Measurements from ENCODE around the gene NMS. TPM values are rescaled to one million over a fixed set of nuclear protein-coding genes. Genes with fewer than 3 reads are reported as not detected.

The NMS gene, protein sequence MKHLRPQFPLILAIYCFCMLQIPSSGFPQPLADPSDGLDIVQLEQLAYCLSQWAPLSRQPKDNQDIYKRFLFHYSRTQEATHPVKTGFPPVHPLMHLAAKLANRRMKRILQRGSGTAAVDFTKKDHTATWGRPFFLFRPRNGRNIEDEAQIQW
- total RNA-seq = not detected

DNA sequence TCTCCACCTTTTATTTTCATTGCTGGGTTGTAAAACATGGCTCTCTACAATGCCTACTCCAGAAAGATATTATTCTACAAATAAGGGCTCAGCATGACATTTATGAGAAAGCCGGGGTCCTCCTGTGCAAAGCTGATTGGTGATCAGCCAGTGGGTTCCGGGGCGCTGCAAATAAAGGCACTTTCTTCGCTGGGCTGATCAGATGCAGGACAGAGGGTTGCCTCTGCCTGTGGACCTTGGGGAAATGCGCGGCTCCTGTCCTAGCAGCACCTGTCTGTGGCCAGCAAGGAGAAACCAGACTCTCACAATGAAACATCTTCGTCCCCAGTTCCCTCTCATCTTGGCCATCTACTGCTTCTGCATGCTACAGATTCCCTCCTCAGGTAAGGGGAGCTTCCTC is at the start of gene NMS:
Gene NMS, plus strand, starts transcription at position 301 of the 400 bp plus-strand sequence. Its CDS starts 7 bp downstream, at position 308.
- intact Hi-C loops (cut with DNase I) = no loop called here
- H3K27me3 ChIP-seq = peaks cover 0 to 29% (median 3%) of the 10 kb centered on the region in 4 donors
- H3K4me3 ChIP-seq = no peak within 1 kb of the TSS
- no peak for TF ChIP-seq EP300 (IDR thresholded peaks at IDR 0.05)
- TF ChIP-seq, protein P1, sequence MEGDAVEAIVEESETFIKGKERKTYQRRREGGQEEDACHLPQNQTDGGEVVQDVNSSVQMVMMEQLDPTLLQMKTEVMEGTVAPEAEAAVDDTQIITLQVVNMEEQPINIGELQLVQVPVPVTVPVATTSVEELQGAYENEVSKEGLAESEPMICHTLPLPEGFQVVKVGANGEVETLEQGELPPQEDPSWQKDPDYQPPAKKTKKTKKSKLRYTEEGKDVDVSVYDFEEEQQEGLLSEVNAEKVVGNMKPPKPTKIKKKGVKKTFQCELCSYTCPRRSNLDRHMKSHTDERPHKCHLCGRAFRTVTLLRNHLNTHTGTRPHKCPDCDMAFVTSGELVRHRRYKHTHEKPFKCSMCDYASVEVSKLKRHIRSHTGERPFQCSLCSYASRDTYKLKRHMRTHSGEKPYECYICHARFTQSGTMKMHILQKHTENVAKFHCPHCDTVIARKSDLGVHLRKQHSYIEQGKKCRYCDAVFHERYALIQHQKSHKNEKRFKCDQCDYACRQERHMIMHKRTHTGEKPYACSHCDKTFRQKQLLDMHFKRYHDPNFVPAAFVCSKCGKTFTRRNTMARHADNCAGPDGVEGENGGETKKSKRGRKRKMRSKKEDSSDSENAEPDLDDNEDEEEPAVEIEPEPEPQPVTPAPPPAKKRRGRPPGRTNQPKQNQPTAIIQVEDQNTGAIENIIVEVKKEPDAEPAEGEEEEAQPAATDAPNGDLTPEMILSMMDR (IDR thresholded peaks at IDR 0.05) = no peak
- TF ChIP-seq POLR2AphosphoS5 (IDR thresholded peaks at IDR 0.05) = no peak
- TF ChIP-seq POLR2A (IDR thresholded peaks at IDR 0.05; ENCODE audit: low read depth) = no peak
- 89% methylated on average over 7 of the region's 7 CpGs for WGBS
- no peak within 1 kb of the TSS for H3K27ac ChIP-seq (replicated peaks in 1 of 4)
- no peaks in the 10 kb centered on the region for H3K9me3 ChIP-seq
- H3K36me3 ChIP-seq = no peaks in the 10 kb centered on the region
- DNase-seq (ENCODE audit: extremely low spot score) = no peak
- no peaks in the 10 kb centered on the region for H3K4me1 ChIP-seq

DNA sequence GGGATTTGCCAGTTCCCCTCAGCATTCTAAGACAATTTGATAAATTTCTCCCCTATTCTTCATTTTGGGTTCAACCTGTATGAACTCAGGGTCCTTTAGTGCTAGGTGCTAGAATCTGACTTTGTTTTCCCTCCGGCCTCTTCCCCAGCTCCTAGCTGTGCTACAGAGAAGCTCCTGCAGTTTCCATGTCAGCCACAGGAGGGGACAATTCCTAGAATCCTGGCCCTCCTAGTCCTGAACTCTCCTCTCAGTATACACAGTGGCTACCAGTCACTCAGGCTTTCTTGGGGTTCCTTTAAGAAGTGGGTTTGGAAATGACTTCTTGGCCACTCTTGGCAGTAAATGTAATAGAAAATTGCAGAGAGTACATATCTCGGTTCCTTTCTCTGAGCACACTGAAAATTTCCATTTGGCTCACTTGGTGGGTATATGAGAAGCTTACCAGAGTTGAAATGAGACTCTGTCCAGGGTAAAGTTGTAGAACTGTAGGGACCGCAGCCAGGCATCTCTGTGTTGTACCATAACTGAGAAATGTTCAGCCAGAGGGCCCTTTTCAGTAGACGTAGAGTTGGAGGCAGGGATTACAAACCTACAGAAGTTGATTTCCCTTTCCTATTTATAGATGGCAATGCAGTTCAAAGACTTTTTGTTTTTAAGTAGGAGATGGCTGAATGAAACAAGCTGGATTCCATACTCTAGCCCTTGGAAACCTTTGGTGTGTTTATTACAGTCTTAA is 47.8 kb upstream of the NMS start:
- Histone ChIP-seq H3K27ac (replicated peaks in 1 of 4) (no peak overlapping the region), H3K9me3 (no peaks in the 10 kb centered on the region), H3K4me3 (no peak overlapping the region), H3K4me1 (peaks cover 0 to 21% (median 18%) of the 10 kb centered on the region in 4 donors), H3K36me3 (no peaks in the 10 kb centered on the region), H3K27me3 (no peaks in the 10 kb centered on the region)
- no peak for TF ChIP-seq POLR2A (IDR thresholded peaks at IDR 0.05; ENCODE audit: low read depth)
- TF ChIP-seq, protein P1 (IDR thresholded peaks at IDR 0.05) = peak; percentile 35 to 61 (median 46)
- WGBS = 87% methylated on average over 4 of the region's 4 CpGs
- DNase-seq (ENCODE audit: extremely low spot score) = peak; percentile 66
- intact Hi-C loops (cut with DNase I) = loop anchor here (5.0 kb wide), 1 partner anchor 140 kb away; the partner anchor contains the start of gene PDCL3

- Histone ChIP-seq H3K4me1 (peaks cover 0 to 17% (median 16%) of the 10 kb centered on the region in 4 donors), H3K27me3 (no peaks in the 10 kb centered on the region), H3K9me3 (no peaks in the 10 kb centered on the region), H3K36me3 (no peaks in the 10 kb centered on the region), H3K27ac (replicated peaks in 1 of 4) (no peak overlapping the region), H3K4me3 (no peak overlapping the region)
- peak; percentile 50 for DNase-seq (ENCODE audit: extremely low spot score)
- TF ChIP-seq, protein P1 (IDR thresholded peaks at IDR 0.05) = no peak
- TF ChIP-seq POLR2A (IDR thresholded peaks at IDR 0.05; ENCODE audit: low read depth) (no peak), EP300 (IDR thresholded peaks at IDR 0.05) (no peak), POLR2AphosphoS5 (IDR thresholded peaks at IDR 0.05) (no peak)
- WGBS = 92% methylated on average over 1 of the region's 1 CpG
- intact Hi-C loops (cut with DNase I) = loop anchor here (5.0 kb wide), 1 partner anchor 139 kb away; the partner anchor contains the start of gene PDCL3
These were observed 46.7 kb upstream of the NMS start for GRCh38 chr2:100423631-100424030.

- no peak for TF ChIP-seq POLR2AphosphoS5 (IDR thresholded peaks at IDR 0.05)
- no peak for TF ChIP-seq POLR2A (IDR thresholded peaks at IDR 0.05; ENCODE audit: low read depth)
- TF ChIP-seq EP300 (IDR thresholded peaks at IDR 0.05) = no peak
- TF ChIP-seq, protein P1 (IDR thresholded peaks at IDR 0.05) = no peak
- peaks cover 0 to 17% (median 16%) of the 10 kb centered on the region in 4 donors for H3K4me1 ChIP-seq
- peak; percentile 55 for DNase-seq (ENCODE audit: extremely low spot score)
- H3K9me3 ChIP-seq = no peaks in the 10 kb centered on the region
- no peaks in the 10 kb centered on the region for H3K27me3 ChIP-seq
- 85% methylated on average over 4 of the region's 4 CpGs for WGBS
- peak overlapping the region; percentile 55 to 63 (median 58) for H3K27ac ChIP-seq (replicated peaks in 1 of 4)
- H3K4me3 ChIP-seq = no peak overlapping the region
- no peaks in the 10 kb centered on the region for H3K36me3 ChIP-seq
- intact Hi-C loops (cut with DNase I) = loop anchor here (5.0 kb wide), 1 partner anchor 138 kb away; the partner anchor contains the start of gene PDCL3
These were observed 45.9 kb upstream of the NMS start for GRCh38 chr2:100424277-100424875.
